GM21423 (cell line): Measurements from ENCODE around the gene CD4.
"Not testable (repeated sequence)": the region's sequence is repeated elsewhere in the genome, so short reads cannot be mapped to it uniquely, and the experiment has no call there.

Experiments used
- ATAC-seq: cut with Tn5 transposase; IDR thresholded peaks from one replicate; pipeline ENCODE4 v1.9.1; 2021; ENCODE audit warnings: mild to moderate bottlenecking, moderate library complexity; ENCODE audit not compliant: unreplicated experiment

The CD4 gene

DNA sequence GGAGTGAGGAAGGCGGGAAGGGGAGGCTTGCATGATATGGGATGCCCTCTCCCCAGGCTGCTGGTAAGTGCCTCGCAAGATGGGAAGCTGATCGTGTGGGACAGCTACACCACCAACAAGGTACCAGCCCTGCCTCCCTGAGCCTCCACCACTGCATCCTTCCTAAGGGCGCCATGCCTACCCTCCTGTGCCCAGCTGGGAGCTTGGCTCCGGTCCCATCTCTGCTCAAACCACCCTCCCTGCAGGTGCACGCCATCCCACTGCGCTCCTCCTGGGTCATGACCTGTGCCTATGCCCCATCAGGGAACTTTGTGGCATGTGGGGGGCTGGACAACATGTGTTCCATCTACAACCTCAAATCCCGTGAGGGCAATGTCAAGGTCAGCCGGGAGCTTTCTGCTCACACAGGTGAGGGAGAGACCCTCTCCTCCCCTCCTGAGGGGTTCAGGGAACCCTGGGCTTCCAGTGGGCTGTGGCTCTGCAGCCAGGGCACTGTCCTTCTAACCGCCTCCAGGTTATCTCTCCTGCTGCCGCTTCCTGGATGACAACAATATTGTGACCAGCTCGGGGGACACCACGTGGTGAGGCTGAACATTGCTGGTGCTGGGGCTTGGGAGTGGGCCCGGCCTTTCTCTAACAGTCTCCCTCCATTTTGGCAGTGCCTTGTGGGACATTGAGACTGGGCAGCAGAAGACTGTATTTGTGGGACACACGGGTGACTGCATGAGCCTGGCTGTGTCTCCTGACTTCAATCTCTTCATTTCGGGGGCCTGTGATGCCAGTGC, 54.0 kb downstream of the CD4 start:
- ATAC-seq: no peak

DNA sequence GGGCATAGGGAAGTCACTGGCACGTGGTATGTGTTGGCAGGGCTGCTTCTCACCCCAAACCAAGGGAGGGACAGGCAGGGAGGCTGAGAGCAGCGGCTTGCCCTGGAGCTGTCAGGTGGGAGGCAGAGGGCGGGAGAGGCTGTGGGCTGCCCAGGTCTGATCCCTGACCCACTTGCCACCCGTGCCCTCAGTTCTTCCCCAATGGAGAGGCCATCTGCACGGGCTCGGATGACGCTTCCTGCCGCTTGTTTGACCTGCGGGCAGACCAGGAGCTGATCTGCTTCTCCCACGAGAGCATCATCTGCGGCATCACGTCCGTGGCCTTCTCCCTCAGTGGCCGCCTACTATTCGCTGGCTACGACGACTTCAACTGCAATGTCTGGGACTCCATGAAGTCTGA, 56.1 kb downstream of the CD4 start:
- ATAC-seq: no peak

DNA sequence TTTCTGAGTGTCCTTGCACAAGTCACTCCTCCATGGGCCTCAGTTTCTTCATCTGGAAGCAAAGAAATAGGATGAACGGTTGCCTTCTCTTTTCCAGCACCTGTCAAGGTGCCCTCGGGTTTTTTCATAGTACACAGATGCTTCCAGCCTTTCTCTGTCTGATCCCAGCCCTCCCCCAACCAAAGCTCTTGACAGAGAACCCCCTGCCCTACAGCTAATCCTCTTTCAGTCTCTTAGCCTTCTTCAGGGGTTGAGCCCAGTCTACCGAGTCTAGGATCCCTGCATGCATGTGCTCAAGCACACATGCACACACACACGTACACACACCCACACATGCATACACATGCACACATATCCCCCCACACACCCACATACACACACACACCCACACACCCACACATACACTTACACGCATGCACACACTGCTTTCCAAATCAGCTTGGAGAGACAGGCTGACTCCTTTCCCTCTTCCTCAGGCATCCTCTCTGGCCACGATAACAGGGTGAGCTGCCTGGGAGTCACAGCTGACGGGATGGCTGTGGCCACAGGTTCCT, 57.1 kb downstream of the CD4 start:
- ATAC-seq: no peak

DNA sequence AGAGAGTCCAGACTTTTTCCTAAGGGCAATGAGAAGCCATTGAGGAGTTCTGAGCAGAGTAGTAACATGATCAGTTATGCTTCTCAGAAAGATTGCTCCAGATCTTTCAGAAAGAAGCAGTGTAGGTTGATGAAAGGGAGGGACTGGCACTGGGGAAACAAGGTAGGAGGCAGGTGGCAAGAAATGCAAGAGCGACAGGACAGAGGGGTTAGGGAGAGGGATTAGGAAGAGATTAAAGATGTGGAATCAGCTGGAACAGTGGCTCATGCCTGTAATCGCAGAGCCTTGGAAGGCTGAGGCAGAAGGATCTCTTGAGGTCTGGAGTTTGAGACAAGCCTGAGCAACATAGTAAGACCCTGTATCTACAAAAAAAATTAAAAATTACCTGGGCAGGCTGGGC, 58.3 kb downstream of the CD4 start:
- no peak for ATAC-seq

DNA sequence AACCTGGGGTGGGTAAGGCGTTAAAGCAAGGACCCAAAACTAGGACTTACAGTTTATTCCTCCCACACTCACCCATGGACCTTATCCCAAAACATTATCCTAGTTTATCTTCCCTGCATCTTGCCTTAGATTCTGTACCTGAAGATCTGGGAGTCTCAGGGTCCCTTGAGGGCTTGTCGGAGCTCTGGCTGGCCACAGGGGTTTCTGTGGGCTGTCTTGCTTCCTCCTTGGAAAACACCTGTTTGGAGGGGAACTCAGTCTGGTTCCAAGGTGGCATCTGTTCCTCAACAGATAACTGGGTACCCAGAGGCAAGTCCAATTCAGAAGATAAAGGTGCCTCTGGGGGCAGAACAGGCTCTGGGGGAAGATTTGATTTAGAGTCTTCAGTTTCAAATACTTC, 60.1 kb downstream of the CD4 start:
- ATAC-seq: no peak

DNA sequence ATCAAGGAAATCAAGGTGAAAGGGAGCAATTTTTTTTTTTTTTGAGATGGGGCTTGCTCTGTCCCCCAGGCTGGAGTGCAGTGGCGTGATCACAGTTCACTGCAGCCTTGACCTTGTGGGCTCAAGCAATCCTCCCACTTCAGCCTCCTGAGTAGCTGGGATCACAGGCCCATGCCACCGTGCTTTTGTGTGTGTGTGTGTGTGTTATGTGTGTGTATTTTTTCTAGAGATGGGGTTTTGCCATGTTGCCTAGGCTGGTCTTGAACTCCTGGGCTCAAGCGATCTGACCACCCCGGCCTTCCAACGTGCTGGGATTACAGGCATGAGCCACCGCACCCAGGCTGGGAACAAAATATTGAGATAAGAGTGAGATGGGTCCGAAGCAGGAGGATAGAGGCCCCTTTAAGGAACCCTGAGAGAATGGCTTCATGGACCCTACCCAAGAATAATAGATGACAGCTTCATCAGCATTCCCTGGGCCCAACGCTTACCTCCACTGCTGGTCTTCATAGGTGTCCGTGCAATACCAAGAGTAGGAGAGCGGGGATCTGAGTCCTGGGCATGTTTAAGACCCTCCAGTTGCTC, 60.7 kb downstream of the CD4 start:
- no peak for ATAC-seq

DNA sequence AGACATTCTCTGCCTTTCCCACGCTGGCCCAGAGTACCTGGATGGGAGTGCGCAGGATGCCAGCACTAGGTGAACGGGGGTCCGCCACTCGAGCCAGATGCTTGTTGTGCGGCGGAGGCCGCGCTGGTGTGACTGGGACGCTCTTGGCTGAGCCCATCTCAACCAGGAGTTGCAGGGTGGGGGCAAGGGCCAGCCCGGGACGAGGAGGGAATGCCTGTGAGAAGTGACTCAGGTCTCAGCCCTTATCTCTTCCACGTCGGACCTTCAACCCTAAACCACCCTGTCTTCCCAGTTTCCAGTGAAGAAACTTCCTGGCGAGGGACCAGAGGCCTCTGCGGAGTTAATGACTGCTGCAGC, 61.4 kb downstream of the CD4 start:
- ATAC-seq: no peak

DNA sequence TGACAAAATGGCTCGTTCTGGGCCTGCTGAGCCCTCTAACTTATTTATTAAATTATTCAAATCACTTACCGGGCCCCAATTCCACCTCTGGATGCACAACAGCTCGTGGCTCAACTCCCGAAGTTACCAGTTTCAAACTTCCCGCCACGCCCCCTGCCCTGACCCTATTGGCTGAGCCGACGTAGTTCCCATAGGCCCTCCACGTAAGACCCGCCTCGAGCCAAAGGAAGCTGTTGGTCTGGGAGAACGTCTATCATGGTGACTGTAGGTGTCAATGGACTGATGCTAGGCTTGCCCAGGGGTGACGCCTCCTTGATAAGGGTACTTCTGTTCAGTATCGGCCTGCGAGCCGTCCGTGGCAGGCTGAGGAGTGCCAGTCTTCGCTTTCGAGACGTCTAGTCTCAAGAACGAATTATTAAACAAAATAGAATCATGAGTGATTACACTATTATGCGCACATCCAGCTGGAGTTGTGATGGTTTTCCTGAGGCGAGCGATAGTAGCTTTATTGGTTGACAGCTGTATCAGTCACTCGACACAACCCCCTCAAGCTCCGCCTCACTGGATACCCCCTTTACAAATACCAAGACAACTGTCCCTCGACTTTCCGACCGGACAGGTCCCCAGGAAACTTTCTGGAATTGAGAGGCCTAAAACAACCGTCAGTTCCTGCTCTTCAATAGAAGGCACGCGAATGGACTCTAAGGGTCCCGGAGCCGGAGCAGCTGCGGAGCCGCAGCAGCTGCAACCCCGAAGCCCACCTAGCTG, 62.0 kb downstream of the CD4 start, which contains the start of gene CDCA3:
CDCA3 (minus strand) TSS at position 134 of the 768 bp plus-strand sequence. CDS start 334 bp downstream, outside the sequence.
- ATAC-seq: peak; percentile 42

DNA sequence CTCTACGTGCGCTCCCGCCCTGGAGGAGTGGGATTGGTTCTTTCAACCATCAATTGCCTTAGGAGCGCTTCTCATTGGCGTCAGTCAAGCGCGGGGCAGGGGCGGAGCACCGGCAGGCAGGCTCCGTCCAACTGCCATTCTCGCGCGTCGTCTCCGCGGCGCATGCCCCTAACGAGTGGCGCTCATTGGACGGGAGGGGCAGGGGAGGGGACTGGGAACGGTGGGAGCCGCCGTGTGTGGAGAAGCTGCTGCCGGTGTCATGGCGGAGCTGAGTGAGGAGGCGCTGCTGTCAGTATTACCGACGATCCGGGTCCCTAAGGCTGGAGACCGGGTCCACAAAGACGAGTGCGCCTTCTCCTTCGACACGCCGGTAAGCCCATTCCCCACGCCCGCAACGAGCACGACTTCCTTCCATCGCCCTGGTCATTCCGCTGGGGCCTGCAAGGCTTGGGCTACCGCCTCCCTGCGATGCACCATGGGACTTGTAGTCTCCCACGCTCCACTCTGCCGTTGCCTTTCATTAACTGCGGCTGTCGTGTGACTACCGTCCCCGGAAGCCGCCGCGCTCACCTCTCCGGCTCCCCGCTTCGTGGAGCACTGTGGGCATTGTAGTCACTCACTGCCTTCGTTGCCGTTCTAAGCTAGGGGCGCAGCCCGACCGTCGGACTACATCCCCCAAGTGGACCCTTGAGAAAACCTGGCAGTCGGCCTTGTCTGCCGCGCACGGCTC, 62.8 kb downstream of the CD4 start, which contains the start of gene USP5:
USP5 (plus strand) TSS at position 230 of the 730 bp plus-strand sequence; CDS start at position 260, 30 bp downstream.
- ATAC-seq: peak; percentile 72

DNA sequence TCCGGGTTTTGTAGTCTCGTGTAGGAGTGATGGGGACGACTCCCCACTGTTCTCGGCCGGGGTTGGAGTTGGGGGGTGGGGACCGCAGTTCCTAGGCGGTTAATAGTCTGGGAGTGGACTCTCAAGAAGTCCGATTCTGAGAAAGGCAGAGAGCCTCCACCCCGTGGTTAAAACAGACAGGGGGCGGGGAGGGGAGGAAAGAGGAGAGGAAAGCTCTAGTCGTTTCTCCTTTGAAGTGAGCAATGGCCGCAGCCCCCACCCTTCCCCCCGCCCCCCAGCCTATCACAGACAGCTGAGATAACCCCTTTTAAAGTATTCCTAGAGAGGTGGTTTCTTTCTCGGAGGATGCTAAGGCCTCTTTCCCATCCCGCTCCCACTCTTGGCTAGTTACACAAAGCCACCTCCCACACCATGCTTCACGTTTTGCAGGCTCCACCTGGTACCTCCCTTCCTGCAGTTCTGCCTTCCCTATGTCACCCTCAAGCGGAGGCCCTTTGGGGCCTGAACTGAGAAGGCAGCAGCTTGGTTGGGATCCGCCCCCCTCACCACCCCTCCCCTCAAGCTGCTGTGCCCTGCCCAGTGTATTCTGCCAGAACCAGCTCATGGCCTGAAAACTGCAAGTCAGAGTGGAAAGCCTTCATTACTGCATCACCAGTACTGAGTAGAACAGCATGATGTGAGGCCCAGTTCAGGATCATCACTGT, 63.5 kb downstream of the CD4 start:
- no peak for ATAC-seq

DNA sequence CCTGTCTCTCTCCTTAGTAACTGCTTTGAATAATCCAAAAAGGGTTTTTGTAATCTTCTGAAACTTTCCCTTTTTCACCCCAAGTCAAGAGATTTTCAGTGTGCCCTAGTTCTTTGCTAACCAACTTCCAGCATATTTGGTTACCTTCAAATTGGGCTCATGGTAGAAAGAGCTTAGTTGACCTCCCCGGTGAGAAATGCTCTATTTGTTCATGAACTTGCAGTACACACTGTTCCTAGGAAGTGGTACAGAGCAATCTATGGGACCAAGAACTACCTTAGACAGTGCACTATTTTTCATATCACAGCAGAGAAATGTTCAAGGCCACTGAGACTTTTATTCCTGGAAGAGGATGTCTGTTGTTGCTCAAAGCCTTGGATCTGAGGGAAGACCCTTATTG, 64.3 kb downstream of the CD4 start:
- ATAC-seq: no peak

DNA sequence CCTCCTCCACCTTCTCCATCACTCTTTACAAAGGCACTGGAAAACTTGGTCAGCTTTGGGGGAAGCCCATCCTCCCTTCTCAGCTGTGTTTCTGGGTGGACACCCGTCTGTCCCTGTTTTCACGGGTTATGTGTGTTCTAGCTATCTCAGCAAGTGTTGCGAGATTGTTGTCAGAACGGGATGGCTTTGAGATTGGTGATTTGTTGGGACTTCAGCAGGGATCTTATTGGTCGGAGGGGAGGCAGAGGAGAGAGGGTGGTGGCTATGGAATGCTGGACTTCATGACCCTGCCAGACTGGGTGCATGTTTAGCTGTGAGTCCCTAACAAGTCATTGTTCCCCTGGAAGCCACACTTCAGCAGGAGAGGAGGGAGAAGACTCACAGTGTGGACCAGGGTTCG, 64.7 kb downstream of the CD4 start:
- no peak for ATAC-seq

DNA sequence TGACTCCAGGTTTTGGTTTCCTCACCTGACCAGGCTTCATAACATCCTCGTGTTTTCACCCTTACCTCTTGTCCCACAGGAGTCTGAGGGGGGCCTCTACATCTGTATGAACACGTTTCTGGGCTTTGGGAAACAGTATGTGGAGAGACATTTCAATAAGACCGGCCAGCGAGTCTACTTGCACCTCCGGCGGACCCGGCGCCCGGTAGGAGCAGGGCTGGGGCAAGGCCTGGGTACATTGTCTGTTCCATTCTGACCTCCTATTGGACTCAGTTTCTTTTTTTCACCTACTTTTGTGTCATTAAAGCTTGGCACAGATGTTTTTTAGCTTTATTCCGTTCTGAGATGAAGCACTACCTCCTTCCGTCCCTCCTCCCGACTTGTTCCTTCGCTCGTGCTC, 66.0 kb downstream of the CD4 start:
- no peak for ATAC-seq

DNA sequence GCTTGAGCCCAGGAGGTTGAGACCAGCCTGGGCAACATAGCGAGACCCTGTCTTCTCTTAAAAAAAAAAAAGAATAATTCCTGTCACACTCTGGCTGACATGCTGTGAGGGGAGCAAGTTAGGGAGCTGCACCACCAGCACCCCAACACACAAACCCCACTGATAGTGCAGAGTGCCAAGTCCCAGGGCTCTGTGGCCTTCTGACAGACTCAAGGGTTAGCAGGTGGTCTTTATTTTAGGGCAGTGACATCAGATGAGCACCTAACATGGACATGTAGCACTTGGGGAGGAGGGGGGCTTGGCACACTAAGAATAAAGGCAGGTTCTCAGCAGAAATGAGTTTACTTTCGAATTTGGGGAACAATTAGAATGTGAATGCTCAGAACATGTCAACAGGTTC, 69.5 kb downstream of the CD4 start:
- ATAC-seq: no peak

DNA sequence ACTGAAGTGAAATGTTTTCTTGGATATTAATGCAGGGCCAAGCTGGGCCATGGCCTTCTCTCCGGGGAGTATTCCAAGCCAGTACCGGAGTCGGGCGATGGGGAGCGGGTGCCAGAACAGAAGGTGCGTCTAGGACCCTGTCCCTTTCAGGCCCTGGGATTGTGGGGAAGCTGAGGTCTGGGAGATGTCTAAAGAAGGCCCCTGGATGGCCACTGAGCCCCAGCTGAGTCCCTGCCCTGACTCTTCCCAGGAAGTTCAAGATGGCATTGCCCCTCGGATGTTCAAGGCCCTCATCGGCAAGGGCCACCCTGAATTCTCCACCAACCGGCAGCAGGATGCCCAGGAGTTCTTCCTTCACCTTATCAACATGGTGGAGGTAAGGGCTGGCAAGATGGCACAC, 70.8 kb downstream of the CD4 start:
- ATAC-seq: no peak

DNA sequence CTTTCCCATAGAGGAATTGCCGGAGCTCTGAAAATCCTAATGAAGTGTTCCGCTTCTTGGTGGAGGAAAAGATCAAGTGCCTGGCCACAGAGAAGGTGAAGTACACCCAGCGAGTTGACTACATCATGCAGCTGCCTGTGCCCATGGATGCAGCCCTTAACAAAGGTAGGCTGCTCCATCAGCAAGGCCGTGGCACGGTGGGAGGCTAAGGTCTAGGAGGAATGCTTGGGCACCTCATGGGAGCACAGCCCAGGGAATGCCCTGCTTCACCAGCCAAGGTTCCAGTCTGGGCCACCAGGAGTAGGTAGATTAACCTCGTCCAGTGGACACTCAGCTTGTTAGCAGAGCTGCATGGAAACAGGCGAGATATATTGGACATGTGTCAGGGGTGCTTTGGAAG, 71.6 kb downstream of the CD4 start:
- no peak for ATAC-seq

DNA sequence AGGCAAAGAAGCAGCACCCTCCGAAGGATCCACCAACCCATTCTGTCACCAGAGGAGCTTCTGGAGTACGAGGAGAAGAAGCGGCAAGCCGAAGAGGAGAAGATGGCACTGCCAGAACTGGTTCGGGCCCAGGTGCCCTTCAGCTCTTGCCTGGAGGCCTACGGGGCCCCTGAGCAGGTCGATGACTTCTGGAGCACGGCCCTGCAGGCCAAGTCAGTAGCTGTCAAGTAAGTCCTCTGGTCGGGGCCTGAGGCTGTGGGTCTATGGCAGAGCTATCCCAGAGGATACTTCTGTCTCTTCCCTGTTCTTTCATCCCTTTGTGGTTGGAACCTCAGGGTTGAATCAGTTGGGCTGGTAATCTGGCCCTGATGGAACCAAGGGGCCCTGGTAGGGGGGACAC, 72.1 kb downstream of the CD4 start:
- ATAC-seq: no peak

DNA sequence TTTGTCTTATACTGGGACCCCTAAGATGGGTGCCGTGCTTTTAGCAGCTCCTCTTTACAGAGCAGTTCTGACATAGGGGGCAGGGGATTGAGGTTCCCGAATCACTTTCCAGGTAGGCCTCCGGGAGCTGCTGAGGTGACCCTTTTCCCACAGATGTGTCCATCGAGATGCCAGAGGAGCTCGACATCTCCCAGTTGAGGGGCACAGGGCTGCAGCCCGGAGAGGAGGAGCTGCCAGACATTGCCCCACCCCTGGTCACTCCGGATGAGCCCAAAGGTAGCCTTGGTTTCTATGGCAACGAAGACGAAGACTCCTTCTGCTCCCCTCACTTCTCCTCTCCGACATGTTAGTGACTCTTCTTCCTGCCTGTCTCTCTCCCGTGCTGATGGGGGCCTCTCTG, 73.7 kb downstream of the CD4 start:
- ATAC-seq: no peak

DNA sequence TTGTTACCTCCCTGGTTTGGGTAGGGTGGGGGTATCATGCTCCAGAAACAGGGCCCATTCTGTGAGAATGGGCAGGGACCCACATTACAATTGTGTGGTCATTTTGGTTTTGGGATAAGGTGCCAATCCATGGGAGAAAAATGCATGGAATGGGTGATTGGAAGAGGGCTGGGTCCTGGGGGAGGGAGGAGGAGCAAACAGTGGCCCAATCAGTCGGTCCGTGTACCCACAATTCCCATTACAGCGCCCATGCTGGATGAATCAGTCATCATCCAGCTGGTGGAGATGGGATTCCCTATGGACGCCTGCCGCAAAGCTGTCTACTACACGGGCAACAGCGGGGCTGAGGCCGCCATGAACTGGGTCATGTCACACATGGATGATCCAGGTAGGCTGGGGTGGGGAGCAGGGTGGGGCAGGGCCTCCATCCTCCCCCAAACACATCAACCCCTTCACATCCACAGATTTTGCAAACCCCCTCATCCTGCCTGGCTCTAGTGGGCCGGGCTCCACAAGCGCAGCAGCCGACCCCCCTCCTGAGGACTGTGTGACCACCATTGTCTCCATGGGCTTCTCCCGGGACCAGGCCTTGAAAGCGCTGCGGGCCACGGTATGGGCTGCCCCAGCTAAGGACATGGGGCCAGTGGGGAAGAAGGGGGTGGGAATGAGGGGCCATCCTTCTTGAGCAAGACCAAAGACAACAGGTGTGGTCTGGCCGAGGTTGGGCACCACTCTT, 74.4 kb downstream of the CD4 start:
- ATAC-seq: no peak

DNA sequence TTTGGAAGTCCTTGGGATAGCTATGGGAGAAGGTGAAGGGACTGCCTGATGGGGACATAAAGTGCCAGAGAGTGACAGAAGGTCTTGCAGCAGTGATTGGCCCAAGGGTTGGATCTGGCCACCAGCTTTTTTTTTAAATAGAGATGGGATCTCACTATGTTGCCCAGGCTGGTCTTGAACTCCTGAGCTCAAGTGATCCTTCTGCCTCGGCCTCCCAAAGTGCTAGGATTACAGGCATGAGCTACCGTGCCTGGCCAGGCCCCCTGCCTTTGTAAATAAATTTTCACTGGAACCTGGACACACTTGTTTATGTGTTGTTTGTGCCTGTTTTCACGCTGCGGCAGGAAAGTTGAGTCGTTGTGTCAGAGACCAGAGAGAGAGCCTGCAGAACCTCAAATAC, 76.0 kb downstream of the CD4 start:
- ATAC-seq: not testable (repeated sequence)
